GM18951 (cell line): ENCODE measurements around the gene MEP1A.
"Not testable (repeated sequence)": the region's sequence is repeated elsewhere in the genome, so short reads cannot be mapped to it uniquely, and the experiment has no call there.

Experiments used
- POLR2A ChIP-seq: IDR thresholded peaks from 4 replicates; pipeline ENCODE4 v1.6.1; 2011; ENCODE audit warnings: mild to moderate bottlenecking; ENCODE audit not compliant: insufficient read length, insufficient read depth; ENCODE audit errors: extremely low read depth
- in situ Hi-C: fragments of 300-500 bp; cut with MboI; formaldehyde crosslinking; loops from one replicate; pipeline ENCODE4 v1.12.0; 2022; ENCODE audit warnings: low sequenced_read_pairs, mixed read lengths, inconsistent platforms; ENCODE audit not compliant: unreplicated experiment

Gene MEP1A

GRCh38 chr6:46763466-46763865 is 29.7 kb upstream of the MEP1A start:
- no peak for TF ChIP-seq POLR2A
- in situ Hi-C loops, result no loop called here

- in situ Hi-C loops, result not testable (repeated sequence)
Observed at GRCh38 chr6:46764280-46764679, 28.9 kb upstream of the MEP1A start.

GRCh38 chr6:46764961-46765360 is 28.2 kb upstream of the MEP1A start:
- in situ Hi-C loops, result no loop called here

GRCh38 chr6:46772016-46772415 is 21.2 kb upstream of the MEP1A start:
- in situ Hi-C loops, result no loop called here
- TF ChIP-seq POLR2A, result no peak

More at GRCh38 chr6:46764961-46765360, 28.2 kb upstream of the MEP1A start:
- no peak for TF ChIP-seq POLR2A

- TF ChIP-seq POLR2A, result no peak
- in situ Hi-C loops, result no loop called here
Observed at GRCh38 chr6:46772762-46773161, 20.4 kb upstream of the MEP1A start.

GRCh38 chr6:46773201-46773855 is 19.9 kb upstream of the MEP1A start:
- in situ Hi-C loops, result no loop called here
- no peak for TF ChIP-seq POLR2A

GRCh38 chr6:46774736-46775135 is 18.5 kb upstream of the MEP1A start:
- in situ Hi-C loops, result not testable (repeated sequence)

- TF ChIP-seq POLR2A, result no peak
- in situ Hi-C loops, result no loop called here
Observed at GRCh38 chr6:46776070-46776712, 17.0 kb upstream of the MEP1A start.

GRCh38 chr6:46777476-46778346 is 15.5 kb upstream of the MEP1A start:
- in situ Hi-C loops, result no loop called here
- no peak for TF ChIP-seq POLR2A

- TF ChIP-seq POLR2A, result no peak
- in situ Hi-C loops, result no loop called here
Observed at GRCh38 chr6:46781478-46782378, 11.5 kb upstream of the MEP1A start.

GRCh38 chr6:46784535-46784934 is 8.7 kb upstream of the MEP1A start:
- in situ Hi-C loops, result no loop called here
- no peak for TF ChIP-seq POLR2A

- in situ Hi-C loops, result no loop called here
- no peak for TF ChIP-seq POLR2A
Observed at GRCh38 chr6:46787871-46788540, 5.2 kb upstream of the MEP1A start.
